Left hindlimb (tissue), 1 donor: Measurements from ENCODE around the gene SLF2.

Experiments
- DNase-seq: peaks from one replicate; pipeline ENCODE4 v3.0.0-alpha.2; 2018

Gene SLF2

DNA sequence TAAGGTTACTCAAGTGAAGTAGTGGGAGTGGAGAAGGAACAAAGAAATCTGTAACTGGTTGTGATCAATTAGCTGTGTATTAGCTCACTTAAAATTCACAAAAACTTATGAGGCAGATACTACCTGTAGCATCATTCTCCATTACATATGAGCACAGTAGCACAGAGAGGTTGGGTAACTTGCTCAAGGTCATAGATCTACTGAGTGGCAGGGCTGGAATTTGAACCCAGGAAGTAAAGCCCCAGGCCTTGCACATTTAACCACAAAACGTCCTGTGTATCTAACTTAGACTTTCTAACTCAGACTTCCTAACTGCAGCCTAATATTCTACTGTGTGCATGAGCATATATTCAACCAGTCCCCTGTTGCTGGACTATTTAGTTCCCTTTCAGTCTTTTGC is 5.6 kb upstream of the SLF2 start:
- no peak for DNase-seq

DNA sequence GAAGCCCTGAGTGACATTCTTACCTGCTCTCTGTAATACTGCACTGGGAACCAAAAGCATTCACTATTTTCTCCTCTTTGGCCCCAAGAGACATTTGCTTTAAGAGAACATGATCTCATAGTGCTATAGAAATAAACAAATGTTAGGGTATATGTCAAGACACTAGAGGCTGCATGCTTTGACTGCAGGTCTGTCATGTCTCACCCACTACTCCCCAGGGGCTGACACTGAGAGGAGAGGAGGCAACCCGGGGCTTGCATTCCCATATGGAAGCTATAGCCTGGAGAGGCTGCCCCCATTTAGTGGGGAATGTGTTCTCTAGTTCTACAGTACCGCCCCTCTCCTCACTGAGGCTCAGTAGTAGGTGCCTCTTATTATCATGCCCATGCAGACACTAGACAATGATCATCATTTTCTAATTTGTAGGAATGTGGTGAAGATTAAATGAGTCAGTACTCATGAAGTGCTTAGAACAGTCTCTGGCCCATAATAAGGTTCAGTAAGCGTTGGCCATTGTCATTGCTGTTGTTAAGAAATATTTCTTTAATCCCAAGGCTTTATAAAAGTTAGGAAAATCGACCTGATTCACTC is 4.9 kb upstream of the SLF2 start:
- DNase-seq = no peak

DNA sequence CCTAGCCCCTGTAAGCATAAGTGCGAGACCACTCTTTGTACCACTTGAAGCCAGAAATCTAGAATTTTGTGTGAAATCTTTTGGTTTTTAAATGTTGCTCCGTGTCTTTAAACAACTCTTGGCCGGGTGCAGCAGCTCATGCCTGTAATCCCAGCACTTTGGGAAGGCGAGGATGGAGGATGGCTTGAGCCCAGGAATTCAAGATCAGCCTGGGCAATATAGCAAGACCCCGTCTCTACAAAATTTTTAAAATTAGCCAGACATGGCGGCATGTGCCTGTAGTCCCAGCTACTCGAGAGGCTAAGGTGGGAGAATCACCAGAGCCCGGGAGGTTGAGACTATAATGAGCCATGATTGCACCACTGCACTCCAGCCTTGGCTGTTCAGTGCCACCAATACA is 4.4 kb upstream of the SLF2 start:
- DNase-seq = no peak

DNA sequence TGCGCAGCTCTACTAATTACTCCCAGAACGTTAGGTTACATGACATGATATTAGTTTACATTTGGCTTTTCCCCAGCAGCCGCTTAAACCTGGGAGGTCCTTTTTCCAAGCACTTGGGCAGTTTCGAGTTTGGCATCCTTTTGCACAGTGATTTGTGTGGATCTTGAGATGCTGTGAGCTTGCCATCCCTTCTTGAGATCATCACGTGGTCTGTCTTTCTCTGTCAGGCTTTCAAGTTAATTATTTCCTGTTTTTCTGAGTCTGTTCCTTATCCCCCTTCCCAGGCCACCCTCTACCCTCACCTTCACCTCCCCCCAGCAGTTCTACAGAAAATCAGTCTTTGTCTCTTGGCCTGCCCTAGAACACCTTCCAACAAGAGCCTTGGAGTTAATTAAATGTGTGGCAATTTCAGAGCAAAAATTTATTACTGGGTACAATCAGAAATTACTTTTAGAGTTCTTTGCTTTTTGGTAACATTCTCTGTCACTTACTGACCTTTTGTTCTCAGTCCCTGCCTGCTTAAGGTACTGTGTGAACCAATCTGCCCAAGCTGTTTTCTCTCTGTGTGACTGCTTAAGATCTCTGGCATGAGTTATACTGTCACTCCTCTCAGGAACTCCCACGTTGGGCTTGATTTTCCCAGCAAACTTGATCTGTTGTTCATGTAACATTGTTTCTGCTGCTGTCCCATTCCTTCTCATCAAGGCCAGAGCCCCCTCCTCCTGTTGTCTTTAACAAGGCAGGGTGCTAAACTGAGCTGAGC is 3.1 kb upstream of the SLF2 start:
- DNase-seq = no peak

DNA sequence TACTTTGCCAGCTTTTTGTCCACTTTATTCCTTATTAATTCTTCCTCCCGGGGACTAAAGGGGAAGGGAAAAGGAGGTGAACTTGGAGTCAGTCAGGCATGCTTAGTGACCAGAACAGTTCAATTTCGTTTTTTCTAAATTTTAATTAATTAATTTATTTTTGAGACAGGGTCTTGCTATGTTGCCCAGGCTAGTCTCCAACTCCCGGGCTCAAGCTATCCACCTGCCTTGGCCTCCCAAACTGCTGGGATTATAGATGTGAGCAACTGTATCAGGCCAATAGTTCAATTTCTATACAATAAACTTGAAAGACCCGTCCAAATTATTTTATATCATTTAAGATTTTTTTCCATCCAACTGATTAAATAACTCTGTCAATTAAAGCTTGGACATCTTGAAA is 1.3 kb upstream of the SLF2 start:
- no peak for DNase-seq

DNA sequence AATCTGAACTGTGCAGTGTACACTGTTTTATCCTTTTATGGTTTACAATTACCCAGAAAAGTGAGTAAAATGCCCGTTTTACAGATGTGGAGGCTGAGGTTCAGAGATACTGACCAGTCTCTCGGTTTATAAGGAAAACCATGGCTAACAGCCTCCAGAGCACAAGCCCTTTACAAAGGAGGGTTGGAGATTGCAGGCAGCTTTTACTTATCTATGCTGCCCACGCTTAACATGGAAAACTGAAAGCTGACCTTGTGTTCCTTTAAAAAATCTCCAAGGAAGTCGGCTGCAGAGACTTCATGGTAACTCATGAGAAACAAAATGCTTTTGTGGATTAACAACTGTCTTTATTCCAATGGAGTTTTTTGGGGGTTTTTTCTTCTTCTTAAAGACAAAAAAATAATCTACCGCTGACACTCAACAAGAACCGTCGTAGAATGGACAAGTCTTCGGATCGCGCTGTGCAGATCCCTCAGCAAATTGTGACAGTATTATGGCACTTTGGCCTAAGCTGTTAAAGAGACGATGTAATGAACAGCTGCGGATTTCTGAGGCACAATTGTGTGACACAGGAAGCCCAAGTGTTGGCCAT is 654 bp upstream of the SLF2 start:
- no peak for DNase-seq

DNA sequence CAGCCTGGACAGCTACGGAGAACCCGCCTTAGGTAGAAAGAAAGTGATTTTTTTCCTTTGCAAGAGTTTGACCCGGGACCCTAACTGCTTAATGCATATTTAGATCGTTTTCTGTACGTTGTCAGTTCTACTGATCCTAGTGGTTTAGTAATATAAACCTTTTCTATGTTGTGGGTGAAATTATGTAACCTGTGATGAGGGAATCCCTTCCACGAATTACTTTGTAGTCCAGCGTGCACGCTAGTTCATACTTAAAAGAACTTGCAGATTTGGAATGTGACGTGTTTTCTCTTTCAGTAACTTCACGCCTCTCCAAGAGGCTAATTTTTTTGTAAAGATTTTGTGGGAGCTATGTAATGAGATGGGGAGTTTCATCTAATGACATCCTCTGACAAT is 705 bp downstream of the SLF2 start:
- no peak for DNase-seq

DNA sequence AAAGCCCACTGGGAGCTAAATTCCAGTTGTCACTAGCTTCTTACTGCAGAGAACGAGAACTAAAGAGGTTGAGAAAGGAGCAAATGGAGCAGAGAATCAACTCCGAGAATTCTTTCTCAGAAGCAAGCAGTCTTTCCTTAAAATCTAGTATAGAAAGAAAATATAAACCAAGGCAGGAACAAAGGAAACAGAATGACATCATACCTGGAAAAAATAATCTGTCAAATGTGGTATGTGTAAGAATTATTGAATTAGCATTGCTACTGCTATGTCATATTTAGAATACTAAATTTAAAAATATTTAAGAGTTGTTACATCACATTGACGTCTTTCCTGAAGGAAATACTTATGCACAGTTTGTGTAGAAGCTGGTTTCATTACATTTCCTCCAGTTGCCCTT is 4.3 kb downstream of the SLF2 start:
- DNase-seq = no peak

DNA sequence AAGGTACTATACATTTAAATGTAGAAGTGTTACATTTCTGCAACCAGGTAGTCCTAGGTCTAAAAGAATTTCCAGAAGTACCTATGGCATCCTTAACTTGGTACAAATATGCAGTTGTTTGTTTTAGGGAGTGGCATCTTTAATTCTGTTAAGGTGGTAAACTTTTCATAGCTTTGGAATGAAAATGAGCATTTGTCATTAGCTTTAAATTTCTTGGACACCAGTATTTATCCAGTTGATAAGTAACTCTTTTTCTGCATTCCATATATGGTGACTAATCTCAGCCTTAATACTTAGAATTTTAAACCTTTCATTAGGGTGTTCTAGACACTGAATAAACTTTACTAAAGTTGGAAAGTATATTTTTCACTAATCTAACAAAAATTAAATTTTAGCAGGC is 10.8 kb downstream of the SLF2 start:
- no peak for DNase-seq

DNA sequence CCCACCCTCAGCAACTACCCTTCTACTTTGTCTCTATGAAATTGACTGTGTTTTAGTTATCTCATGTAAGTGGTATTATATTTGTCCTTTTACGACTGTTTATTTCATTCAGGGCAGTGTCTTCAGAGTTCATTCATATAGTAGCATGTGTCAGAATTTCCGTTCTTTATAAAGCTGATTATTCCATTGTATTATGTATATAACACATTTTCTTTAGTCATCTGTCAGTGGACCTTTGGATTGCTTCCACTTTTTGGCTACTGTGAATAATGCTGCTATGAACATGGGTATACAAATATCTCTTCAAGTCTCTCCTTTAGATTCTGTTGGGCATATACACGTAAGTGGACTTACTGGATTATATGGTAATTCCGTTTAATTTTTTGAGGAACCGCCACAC is 14.5 kb downstream of the SLF2 start:
- DNase-seq = no peak

DNA sequence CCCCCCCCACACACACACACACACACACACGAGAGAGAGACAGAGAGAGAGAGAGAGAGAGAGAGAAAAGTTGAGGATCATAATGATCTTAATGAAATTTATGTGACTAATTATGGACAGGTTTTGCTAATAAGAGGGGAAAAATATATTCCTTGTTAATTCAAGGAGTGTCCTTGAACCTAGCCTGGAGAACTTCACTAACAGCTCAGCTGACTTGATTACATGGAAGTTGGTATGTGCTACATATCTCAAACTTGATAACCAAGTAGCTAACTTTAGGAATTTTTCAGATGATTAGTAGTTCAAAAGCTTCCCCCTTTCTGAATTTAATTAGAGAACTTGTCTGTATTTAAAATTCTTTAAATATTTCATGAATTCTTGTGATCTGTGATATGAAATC is 15.3 kb downstream of the SLF2 start:
- no peak for DNase-seq

DNA sequence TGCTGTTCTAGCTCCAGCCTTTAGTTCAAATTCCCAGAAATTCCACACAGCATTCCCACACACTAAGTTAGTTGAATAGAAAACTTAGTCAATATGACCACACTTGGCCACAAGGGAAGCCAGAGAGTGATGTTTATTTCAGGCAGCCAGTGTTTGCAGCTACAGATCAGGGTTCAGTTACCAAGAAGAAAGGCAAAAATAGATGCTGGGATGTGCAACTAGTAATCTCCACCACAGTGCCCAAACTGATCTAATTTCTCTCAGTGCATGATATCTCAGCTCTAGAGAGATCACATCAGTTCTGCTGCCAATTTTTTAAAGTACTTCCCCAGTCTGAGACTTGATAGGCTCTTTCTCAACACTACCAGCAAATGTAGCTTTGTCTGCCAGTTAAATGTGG is 17.6 kb downstream of the SLF2 start:
- DNase-seq = no peak

DNA sequence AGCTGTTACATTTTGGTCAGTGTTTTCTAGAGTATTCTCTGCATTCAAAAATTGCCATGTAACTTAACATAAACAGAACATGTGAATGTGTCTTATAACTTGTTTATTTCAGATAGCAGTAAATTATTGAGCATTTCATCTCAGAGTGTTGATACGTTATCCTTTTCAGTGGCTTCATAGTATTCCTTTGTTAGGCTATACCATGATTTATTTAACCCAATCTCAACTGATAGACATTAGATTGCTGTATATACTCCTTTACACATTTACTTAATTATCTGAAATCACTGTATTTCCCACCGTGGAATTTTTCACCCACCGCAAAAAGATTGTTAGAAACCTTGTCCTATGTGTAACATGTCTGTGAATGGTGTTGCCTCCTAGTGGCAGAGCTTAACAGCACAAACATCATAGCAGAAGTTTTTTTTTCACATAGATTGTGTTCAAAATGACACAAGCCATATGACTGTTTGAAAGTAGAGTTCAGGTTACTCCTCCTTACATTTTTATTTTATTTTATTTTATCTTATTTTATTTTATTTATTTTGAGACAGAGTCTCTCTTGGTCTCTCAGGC is 21.4 kb downstream of the SLF2 start:
- no peak for DNase-seq

DNA sequence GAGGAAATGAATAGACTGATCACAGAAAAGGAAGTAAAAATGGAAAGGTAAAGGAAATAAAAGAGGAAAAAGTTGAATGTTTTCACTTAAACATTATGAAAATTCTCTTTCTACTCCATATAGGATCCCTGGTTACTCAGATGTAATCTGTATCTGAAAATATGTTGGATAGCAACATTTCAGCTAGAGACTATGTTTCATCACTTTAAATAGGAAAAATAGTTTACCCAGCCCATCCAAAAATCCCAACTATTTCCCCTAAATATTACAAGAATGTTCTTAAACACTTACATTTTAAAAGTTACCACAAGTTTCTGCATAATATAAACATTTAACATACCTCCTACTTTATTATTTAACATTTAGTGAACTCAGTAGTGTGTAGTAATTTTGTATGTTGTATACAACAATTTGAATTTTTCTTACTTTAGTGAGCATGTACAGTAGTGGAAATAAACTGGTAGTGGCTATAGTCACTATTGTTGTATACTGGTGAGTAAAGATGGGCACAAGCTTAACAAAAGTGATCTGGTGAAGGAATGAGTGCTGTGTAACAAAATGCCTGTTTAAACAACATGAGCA is 27.1 kb downstream of the SLF2 start:
- DNase-seq = no peak

DNA sequence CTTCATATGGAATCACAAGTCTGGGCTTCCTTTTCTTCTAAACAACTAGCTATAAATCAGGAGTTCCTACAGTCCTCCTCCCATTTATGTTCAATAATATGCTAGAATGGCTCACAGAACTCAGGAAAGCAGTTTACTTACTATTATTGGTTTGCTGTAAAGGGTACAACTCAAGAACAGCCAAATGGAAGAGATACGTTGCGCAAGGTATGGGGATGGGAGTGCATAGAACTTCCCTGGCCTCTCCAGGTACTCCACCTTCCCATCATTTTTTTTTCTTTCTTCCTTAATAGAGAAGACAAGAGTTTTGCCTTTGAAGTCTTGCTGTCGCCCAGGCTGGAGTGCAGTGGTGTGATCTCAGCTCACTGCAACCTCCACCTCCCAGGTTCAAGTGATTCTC is 29.5 kb downstream of the SLF2 start:
- DNase-seq = no peak

DNA sequence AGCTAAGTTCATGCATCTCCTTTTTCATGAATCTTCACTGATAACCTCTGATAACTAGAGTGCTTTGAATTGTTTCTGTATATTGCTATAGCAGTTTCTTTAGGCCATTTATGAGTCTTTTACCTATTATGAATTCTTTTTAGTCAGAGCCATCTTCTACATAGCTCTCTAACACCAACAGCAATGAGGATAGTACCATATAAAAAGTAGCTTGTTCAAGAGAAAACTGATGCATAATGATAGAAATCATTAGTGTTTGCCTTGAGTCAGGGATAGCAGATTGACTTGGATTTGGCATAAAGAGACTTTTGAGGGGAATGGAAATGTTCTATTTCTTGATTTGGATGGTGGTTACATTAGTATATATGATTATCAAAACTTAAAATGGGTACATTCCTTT is 30.7 kb downstream of the SLF2 start:
- DNase-seq = no peak

DNA sequence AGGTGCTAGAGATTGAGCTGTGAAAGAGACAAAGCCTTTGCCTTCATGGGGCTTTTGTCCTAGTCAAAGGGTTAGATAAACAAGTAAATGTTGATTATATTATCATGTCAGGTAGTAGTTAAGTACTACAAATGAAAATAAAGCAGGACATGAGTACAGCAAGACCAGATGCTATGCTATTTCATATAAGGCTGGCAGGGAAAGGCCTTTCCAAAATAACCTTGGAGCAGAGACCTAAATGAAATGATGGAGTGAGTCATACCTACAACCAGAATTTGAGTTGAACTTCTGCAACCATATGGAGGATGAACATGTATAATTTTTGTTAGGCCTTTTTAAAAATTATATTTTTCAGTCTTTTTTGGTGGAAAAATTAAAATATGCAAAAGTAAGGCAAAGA is 33.0 kb downstream of the SLF2 start:
- DNase-seq = no peak

DNA sequence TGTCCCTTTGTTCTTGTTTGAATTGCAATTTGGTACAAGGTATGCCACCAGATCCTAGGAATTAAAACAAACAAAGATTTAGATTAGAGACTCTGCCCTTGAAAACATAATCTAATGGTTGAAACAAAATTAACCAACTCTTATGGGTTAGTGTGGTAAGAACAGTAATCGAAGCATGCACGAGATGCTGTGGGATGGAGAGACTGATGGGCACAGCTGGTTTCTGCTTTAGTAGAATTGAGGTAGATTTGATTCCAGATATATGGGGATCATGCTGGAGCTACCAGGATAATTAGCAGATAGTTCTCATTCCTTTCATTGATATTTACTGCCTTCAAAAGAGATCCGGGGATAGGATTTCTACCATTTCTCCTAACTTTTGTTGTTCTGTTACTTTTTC is 36.2 kb downstream of the SLF2 start:
- DNase-seq = no peak

DNA sequence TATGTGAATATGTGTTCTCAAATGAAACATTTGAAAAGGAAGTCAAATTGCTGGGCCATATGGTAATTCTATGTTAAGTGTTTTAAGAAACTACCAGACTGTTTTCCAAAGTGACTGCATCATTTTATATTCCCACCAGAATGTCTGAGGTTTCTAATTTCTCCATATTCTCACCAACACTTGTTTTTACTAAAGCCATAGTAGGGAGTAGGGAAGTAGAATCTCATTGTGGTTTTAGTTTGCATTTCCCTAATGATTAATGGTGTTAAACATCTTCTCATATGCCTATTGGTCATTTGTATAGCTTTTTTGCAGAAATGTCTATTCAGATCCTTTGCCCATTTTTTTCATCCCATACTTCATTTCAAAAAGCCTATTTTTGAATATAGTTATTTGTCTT is 47.5 kb downstream of the SLF2 start:
- DNase-seq = no peak

DNA sequence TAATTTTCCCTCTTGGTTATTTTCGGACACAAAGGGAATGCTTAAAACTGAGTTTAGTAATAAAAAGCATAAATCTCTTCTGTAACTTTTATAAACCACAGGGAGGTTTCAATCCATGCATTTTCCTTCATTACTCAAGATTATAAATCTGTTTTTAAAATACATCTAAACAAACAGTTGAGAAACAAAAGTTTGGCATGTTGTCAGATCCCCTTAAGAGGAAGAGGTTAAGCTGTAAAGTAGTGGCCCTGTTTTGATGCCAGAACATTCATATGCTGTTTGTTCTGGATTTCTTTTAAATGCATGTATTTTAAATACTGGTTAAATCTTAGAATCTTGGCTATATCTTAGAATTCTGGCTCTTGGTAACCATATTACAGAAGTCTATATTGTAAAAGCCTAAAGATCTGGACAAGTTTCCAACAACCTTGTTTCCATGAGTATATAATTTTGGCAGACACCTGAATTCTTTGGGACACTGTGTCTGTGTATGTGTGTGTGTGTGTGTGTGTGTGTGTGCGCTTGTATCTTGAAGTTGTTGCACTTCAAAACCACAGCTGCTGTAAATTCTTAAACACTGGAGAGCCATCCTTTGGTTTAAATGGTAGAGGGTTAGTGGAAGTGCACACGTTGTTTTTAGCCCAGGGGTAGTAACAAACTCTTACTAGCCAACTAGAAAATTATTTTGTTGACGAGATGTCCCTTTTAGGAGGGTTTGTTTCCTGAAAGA is 49.8 kb downstream of the SLF2 start:
- DNase-seq = no peak

DNA sequence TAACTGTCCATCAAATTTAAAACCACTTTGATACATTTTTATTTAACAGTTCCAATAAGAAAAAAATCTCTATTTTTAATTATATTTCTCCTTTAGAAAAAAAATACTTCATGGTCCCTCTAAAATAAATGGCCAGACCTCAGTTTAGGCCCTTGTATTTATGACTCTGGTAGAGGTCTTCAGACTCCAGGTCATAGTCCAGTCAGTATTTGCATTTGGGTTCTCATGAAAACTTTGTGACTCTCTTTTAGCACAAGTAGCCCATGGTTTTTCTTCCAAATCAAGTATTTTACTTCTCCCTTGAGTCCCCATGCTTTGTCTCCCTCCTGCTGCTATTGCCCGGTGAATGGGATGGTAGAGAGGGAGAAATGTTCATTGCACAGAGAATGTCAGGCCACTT is 51.1 kb downstream of the SLF2 start:
- no peak for DNase-seq

DNA sequence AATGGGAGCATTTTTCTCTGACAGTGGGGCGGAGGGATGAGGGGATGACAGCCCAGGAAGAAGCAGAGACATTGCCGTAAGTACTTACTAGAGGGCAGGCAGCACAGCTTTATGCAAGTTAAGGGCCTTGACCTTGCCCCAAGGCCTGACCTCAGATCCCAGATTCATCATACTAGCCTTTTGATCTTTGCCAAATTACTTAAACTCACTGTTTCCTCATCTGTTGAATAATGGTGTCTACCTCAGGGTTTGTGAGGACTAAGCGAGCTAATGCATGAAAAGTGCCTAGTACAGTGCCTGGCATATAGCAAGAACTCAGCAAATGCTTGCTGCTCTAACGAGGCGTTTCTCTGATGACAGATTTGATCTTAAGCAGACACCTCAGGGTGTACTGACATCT is 53.1 kb downstream of the SLF2 start:
- DNase-seq = no peak

DNA sequence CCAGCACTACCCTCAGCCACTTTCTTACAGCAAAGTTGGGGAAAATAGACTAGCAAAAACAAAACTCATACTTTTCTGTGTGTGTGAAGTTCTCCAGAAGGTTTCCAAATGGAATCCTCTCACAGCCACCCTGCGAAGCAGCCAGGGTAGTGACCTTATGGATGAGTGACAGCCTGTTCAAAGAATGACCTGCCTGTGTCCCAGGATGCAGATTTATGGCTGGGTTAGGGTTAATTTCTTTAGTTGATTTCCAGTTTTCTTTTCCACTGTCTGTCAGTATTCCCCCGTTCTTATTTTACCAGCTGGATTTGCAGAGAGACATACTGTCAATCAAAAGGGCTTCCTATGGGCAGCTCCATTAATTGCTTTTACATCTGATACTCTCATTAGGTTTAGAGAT is 54.1 kb downstream of the SLF2 start:
- no peak for DNase-seq
